Psoas muscle (tissue), 8 donors: ENCODE results near the gene RAPH1. TPM values are rescaled to one million over a fixed set of nuclear protein-coding genes. Genes with fewer than 3 reads are reported as not detected.

Source experiments
- ATAC-seq, 4 donors: fragments of 200-7000 bp; cut with Tn5 transposase; one replicate each; pipeline ENCODE4 v1.9.1; 2020; ENCODE audit warnings: moderate library complexity in 3 of 4, mild to moderate bottlenecking in 2 of 4
- DNase-seq, 2 donors: peaks; one replicate each; pipeline ENCODE4 v3.0.0-alpha.2; 2020
- H3K27ac ChIP-seq: fragments of 200-600 bp; one replicate; pipeline ENCODE4 v1.8.0; 2022
- H3K27me3 ChIP-seq, 3 donors: fragments of 200-600 bp in 1 of 3; one replicate each; pipeline versions ENCODE4 v1.6.1 to v1.8.0; 2013 to 2022; ENCODE audit warnings: low read length in 2 of 3, mild to moderate bottlenecking in 2 of 3, moderate library complexity in 1 of 3; ENCODE audit not compliant: insufficient read depth in 3 of 3
- H3K36me3 ChIP-seq, 2 donors: fragments of 200-600 bp in 1 of 2; one replicate each; pipeline versions ENCODE4 v1.6.1 to v1.8.0; 2013 to 2022; ENCODE audit warnings: low read depth in 1 of 2, mild to moderate bottlenecking in 1 of 2, moderate library complexity in 1 of 2; ENCODE audit not compliant: insufficient read depth in 1 of 2
- H3K4me1 ChIP-seq: fragments of 200-600 bp; one replicate; pipeline ENCODE4 v1.8.0; 2022
- H3K4me3 ChIP-seq: fragments of 200-600 bp; one replicate; pipeline ENCODE4 v1.8.0; 2022; ENCODE audit warnings: mild to moderate bottlenecking
- H3K9me3 ChIP-seq: fragments of 200-600 bp; one replicate; pipeline ENCODE4 v1.8.0; 2022
- CTCF ChIP-seq: fragments of 200-600 bp; IDR thresholded peaks from one replicate; pipeline ENCODE4 v1.8.0; 2022; ENCODE audit warnings: antibody characterized with exemption
- WGBS, 3 donors: extraction: QIAGEN DNeasy Blood & Tissue Kit; methylation state at CpG; one replicate each; pipeline versions ENCODE4 v1.1.6 to v1.1.7; 2013; 5-methylcytosine and 5-hydroxymethylcytosine counted together
- intact Hi-C, 2 donors: fragments of 100-400 bp; cut with DNase I; formaldehyde crosslinking; loops; one replicate each; pipeline versions ENCODE4 v1.11.0 to v1.14.2; 2022
- polyA plus RNA-seq, 3 donors: library from polyadenylated mRNA; stranded (reverse); fragments of 200-250 nt; gene quantifications; one replicate each; pipeline ENCODE4 v1.2.3, GENCODE V29; 2013
- total RNA-seq, 4 donors: library from RNA; stranded (reverse); fragmentation: NEBNext Ultra II Directional in 2 of 4; extraction: Animal tissue kit (Norgen Biotek cat#: 25700) in 2 of 4; gene quantifications; one replicate each; pipeline versions ENCODE4 v1.2.1 to v1.2.4, GENCODE V29; 2021 to 2023
- donor health status: healthy with polysubstance abuse.
- donor health status: DM: no; HTN: no; CAD: no; lungs with moderate emphysema.
- donor health status: Bipolar disorder and iron deficiency.
- donor health status: healthy.
- donor health status: DM: yes; HTN: yes; CAD: no.
- donor health status: DM: no; HTN: no; CAD: no.
- donor health status: DM: no; HTN: no; CAD: no.
- donor health status: DM: yes; HTN: yes; CAD: no.

RAPH1 gene
- total and polyA plus RNA-seq, 7 donors, result 4.3 to 47.6 (median 21.9) TPM

GRCh38 chr2:203344667-203345066 lies 190.4 kb downstream of the RAPH1 start:
- no peaks in the 10 kb centered on the region for H3K36me3 ChIP-seq
- no peaks in the 10 kb centered on the region for H3K4me1 ChIP-seq
- TF ChIP-seq CTCF, result no peak
- H3K4me3 ChIP-seq, result no peak overlapping the region
- no peak for DNase-seq
- H3K27ac ChIP-seq, result no peak overlapping the region
- no peaks in the 10 kb centered on the region for H3K9me3 ChIP-seq
- no peaks in the 10 kb centered on the region for H3K27me3 ChIP-seq
- WGBS, 3 donors, result 97 to 99% (median 98%) methylated on average over 12 of the region's 12 CpGs
- no peak for ATAC-seq
- intact Hi-C loops, result no loop called here

Other genes starting within 250 kb of the RAPH1 start
- gene ABI2, start 206.9 kb downstream of the RAPH1 start, total RNA-seq, result 10 to 100 TPM; 12.9 to 16.9 (median 15.1) TPM
- 10 to 100 TPM in 1 of 3 donors, 1 to 10 TPM in 2; 7.5 to 12.0 (median 8.7) TPM for gene ABI2, start 206.9 kb downstream of the RAPH1 start, polyA plus RNA-seq
- under 1 TPM; 0.17 to 0.71 (median 0.45) TPM for gene CD28, start 171.3 kb upstream of the RAPH1 start, total RNA-seq
- under 1 TPM; 0.01 to 0.09 (median 0.03) TPM for gene CD28, start 171.3 kb upstream of the RAPH1 start, polyA plus RNA-seq